GM19372 (cell line): ENCODE measurements around the gene TTLL8.

ENCODE experiments used
- ATAC-seq: cut with Tn5 transposase; IDR thresholded peaks from one replicate; pipeline ENCODE4 v1.9.1; 2021; ENCODE audit warnings: mild to moderate bottlenecking, low read depth, moderate library complexity; ENCODE audit not compliant: unreplicated experiment

The TTLL8 gene

DNA sequence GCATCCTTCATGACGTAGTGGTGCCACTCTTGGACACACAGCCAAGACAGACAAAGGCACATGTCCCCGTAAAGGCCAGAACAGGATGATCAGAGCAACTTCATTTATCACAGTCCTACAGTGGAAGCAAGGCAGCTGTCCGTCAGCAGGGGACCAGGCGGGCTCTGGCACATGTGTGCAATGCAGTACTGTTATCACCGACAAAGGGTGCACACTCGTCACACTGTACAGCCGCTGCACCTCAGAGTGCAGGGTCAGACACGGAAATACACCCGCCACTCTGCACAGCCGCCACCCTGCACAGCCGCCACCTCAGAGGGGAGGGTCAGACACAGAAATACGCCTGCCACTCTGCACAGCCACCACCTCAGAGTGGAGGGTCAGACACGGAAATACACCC lies 32.1 kb downstream of the TTLL8 start:
- no peak for ATAC-seq

DNA sequence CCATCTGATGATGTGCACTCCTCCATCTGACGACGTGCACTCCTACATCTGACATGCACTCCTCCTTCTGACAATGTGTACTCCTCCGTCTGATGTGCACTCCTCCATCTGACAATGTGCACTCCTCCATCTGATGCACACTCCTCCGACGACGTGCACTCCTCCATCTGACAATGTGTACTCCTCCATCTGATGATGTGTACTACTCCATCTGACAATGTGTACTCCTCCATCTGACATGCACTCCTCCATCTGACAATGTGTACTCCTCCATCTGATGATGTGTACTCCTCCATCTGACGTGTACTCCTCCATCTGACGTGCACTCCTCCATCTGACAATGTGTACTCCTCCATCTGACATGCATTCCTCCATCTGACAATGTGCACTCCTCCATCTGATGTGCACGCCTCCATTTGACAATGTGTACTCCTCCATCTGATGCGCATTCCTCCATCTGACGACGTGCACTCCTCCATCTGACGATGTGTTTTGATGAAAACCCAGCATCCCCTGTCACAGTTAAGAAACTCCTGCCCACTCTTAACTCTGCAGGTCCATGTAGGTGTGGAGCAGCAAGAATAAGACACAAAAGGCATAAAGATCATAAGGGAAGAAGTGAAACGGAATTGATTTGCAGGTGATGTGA lies 35.8 kb downstream of the TTLL8 start:
- no peak for ATAC-seq

DNA sequence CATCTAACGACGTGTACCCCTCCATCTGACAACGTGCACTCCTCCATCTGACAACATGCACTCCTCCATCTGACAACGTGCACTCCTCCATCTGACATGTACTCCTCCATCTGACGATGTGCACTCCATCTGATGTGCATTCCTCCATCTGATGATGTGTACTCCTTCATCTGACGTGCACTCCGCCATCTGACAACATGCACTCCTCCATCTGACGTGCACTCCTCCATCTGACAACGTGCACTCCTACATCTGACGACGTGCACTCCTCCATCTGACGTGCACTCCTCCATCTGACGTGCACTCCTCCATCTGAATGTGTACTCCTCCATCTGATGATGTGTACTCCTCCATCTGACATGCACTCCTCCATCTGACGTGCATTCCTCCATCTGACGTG lies 37.5 kb downstream of the TTLL8 start:
- ATAC-seq, result no peak

DNA sequence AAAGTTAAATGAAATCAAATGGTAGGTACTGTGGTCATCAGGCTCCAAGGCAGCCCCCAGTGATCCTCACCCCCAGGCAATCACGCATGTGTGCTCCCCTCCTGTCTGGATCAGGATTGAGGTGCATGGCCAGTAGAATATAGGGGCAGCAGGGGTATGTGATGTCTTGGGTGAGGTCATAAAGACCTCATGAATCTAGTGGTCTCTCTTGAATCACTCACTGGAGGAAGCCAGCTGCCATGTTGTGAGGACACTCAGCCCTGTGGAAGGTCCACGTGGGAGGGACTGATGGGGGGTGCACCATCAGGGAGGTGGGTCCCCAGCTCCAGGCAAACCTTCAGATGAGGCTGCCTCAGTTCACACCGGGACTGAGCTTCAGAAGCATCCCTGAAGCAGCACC lies 38.8 kb downstream of the TTLL8 start:
- no peak for ATAC-seq

DNA sequence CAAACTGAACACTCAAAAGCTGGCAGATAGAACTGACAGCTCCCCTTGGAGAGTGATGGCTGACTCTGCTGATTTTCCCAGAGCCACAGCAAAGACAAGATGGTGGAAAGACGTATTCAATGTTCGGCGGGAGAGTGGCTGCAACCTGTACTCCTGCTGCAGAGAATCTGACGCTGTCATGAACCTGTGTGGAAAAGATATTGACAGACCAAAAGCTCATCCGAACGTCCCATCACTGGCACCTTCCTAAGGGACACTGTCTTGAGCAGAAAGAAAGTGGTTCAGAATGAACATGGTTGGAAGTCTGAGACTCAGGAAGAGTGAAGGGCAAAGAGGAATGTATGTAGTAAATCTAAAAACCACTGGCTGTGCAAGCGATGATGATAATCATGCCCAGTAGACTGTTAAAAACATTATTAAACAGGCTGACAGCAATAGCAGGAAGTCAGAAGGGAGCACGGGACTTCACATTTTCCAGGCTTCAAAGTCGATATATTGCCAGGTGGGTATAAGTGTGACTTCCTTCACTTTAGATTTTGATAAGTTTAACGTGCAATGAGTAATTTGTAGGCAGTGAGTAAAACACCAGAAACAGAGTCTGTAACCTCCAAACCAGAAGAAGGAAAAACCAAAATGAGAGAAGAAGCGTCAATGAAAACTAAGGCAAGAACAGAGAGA lies 39.4 kb downstream of the TTLL8 start:
- ATAC-seq, result no peak

DNA sequence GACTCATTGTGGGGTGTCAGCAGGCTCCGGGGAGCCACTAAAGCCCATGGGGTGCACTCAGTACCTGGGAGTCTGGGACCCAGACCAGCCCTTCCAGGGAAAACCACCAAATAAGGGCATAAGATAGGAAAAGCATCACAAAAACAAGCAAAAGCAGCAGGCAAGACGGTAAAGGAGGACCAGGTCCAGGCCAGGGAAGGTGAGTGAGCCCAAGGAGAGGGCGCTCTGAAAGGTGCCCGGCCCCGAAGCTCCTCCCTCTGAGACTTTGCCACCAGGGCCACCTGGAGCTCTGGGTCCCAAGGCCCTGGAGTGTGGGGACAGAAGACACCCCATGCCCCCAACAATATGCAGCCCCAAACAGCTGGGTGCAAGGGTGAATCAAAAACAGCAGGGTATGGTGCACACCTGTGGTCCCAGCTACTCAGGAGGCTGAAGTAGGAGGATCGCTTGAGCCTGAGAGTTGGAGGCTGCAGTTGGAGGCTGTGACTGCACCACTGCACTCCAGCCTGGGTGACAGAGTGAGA lies 40.3 kb downstream of the TTLL8 start:
- no peak for ATAC-seq

DNA sequence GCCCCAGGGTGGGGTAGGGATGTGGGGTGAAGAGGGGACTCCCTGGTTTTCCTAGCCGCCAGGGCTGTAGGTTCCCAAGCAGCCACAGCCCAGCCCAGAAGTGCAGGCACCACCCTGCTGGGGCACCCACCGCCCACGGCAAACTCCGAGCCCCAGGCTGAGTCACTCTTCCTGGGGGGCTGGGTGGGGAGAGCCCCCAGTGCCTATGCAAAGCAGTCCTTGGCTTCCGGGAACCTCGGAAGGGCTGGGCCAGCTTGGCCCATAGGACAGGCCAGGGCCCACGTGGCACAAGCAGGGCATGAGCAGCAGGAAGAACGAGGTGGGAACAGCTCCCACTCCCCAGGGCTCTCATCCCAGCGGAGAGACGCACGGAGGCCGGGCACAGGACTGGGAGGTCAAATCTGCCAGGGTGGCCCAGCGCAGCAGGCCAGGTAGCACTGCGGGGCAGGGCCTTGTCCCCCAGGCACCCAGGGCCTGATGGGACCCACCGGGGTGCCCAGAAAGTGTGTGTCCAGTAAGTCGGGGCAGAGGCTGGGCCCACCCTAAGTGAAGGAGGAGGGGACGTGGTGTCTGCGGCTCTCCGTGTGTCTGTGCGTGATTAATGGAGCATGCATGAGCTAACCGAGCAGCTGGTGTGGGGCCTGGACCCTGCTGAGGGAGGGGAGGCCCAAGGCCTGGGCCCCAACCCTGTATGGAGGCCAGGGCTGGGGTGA lies 41.0 kb downstream of the TTLL8 start:
- ATAC-seq, result no peak

DNA sequence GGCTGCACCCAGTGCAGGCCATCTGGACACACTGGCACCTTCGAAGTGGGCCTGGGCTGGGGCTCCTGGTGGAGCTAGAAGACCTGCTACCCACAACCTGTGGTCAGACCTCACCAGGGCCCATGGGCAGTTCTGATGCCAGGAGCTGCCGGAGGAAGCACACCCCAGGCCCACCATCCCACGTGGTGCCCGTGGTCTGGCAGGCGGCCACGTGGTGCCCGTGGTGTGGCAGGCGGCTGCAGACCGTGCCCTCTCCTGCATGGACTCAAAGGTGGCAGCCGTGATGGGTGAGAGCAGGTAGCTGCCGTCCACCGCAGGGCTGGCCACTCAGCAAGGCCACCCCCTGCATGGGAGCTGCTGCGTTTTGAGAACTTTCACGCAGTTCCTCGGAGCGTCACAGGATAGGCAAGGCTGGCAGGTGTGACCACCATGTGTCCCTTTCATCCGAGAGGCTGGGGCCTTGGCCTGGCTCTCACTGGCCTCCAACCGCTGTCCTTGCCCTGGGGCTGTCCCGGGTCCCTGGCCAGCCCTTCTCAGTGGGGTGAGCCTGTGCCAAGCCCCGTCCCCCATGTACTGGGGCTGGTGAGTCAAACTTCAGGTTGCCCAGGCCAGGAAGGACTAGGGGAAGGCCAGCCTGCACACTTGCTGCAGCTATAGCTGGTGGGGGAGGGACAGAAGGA lies 41.6 kb downstream of the TTLL8 start:
- ATAC-seq, result no peak

DNA sequence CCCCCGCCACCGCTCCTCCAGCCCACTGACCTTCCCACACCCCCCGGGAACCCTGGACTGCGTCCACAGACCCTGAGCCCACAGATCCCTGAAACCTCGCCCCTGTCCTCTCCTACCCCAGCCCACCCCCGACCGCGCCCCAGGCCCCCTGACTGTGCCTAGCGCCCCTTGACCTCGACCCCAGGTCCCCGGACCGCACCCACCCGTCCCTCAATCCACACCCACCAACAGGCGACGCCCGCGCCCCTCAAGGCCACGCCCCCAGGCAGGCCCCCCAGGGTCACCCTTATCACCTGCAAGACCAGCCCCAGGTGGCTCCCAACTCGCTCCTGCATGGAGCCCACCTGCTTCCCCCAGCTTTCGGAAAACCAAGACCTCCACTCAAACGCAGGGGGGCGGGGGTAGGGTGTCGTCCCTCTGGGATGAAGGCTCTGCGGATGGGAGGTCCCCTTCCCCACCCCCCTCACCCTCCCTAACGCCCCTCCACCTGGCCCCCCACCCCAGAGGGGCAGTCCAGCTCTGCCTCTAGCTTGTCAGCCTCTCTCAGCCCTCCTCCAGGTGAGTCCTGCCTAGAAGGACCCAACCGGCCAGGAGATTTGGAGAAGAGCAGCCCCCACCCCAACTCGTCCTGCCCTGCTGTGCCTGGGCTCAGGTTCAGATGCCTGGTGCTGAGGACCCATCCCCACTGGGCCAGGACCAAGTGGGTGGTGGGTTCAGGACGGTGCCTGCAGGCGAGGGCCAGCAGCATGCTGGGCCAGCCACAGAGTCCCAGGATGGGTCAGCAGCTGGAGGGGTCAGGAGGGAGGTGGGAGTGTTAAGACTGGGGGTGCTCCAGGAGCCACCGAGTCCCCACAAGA lies 42.4 kb downstream of the TTLL8 start:
- ATAC-seq, result no peak

DNA sequence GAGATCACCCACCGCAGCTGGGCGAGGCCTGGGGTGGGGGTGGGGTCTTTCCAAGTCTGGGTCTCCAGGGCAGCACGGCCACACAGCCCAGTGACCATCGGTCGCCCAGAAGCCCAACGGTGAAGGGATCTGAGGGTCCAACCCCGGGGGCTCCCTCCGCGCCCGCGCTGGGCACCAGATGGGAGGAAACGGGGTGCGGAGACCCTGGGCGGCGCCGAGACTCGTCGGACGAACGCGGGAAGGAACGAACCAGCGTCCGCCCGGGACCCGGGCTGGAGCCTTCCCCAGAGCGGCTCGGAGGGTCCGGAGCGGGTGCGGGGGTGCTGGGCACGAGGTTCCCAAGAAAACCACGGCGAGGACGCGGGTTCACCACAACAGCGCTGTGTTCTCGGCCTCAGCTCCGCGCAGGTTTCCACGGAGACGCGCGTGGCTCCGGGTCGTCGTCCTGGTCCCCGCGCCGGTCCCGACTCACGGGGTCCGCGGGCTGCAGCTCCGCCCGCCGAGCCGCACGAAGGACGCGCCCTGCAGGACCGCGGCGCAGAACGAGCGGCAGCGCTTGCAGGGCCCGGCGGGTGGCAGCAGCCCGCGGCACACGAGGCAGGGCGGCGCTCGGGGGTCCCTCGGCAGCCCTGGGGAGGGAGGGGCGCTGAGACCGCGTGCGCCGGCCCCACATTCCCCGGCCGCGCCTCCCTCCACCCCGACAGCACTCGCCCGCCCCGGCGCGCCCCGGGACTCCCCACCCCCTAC lies 43.3 kb downstream of the TTLL8 start:
- ATAC-seq, result no peak

DNA sequence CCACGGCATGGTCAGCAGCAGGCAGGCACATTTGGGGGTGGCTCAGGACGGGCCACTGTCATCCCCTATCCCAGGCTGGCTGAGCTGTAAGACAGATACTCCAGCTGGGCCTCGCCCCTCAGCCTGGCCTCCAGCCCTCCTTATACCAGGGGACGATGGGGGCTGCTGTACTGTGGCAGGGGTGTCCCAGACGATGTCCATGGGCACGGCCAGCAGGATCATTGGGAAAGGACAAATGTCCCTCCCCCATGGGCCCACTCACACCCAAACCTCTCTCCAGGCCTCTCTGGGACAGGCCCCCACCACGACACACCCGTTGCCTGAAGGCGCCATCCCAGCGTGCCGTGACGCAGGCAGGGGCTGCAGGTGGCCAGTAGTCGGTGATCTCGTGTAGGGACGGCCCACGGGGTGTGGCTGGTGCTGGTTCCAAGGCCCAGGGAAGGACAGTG lies 44.0 kb downstream of the TTLL8 start:
- no peak for ATAC-seq

DNA sequence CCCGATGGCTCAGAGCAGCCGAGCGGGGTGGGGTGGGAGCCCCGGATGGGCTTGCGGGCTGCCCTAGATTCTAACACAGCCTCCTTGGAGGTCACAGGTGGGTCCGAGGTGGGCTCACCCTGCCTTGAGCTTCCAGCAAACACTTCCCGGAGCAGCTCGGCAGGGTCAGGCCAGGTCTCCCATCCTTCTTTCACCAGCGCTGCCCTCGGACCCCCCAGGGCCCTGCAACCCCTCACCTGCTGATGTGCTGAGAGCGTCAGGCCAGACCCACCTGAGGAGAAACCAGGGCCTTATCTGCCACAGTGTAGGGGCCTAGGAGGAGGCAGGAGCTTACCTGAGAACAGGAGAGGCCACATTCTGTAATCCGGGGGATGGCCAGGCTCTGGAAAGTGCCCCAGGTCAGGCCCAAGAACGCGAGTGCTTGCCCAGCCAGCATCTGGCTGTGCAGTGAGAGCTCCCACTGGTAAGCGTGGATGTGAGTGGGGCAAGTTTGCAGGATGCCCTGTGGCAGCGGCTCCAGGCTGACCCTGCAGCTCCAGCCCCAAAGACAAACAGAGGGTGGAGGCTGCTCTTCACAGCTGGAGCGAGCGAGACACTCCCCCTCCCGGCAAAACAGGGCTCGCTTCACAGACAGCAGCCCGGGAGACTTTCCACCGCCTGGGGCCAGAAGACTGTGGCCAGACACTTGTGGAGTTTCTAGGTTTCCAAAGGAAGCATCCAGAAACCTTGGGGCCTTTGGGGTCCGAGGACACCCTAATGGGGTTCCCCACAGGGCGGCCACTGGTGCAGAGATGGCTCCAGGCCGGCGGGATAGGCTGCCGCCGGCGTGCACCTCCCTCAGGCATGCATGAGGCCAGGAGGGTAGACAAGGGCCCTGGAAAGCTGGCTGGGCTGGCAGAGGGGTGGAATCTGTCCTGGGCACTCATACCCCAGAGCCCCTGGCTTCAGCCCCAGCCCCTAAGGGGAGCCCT lies 45.6 kb downstream of the TTLL8 start, which contains the start of gene IL17REL:
Gene IL17REL (minus strand): TSS at position 555 of the 971 bp plus-strand sequence. CDS start 119 bp downstream, at position 436.
- ATAC-seq, result no peak

DNA sequence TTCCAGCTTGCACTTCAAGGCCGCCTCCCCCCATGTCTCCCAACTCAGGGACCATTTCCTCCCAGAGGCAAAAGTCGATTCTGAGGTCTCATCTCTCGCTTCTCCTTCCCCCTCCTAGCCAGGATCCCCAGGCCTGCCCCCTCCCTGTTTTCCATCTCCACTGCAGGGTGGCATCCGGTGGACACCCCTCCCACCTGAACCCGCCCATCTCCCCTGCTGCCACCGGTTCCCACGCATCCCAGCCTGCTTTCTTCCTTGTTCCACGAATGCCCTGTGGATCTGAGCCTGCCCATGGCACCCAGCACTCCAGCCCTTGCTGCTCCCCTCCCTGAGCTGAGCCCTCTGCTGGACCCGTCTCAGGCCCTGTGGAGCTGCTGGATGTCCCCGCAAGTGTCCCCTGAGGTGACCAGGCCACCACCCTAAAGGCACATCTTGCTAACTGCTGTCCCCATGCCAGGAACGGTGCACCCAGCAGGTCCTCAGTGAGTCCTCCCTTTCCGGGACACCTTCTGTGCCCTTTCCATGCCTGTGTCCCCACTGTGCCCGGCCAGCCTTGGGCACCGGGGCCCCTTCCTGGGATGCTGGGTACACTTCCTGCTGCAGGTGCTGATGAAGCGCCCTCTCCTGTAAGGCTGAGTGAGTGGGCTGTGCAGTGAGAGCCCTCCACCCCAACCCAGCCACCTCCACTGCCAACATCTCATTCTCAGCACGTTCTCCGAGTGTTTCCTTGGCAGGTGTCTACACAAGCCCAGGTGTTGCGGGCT lies 46.5 kb downstream of the TTLL8 start:
- no peak for ATAC-seq

DNA sequence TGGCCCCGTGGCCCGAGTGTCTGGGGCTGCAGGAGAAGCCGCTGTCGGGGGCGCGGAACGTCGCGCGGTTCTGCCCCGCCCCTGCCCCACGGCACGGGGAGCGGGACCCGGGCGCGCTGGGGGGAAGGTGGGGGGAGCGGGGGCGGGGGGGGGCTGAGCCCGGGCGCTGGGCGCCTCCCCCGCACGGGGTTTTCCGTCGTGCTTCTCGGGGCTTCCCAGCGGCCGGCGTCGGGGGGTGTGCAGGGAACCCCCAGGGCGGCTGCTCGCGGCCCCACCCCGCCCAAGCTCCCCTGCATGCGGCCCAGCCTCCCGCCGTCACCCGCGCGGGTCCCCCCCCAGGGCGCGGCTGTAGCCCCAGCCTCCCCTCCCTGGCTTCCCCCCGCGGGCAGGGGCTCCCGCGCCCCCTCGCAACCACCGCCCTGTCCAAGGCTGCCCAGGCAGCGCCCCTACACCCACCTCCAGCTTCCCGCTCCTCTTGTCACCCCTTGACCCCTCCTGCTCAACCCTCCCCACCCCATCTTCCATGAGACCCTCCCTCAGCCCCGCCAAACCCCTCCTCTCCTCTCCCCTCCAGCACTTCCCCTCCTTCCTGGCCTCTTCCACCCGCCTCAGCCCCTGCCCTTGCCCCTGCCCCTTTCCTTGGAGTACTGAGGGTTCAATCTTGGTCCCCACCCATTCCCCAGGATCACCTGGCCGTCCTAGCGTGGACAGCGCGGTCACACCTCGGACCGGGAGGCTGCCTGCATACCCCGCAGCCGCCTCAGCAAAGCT lies 47.2 kb downstream of the TTLL8 start:
- no peak for ATAC-seq

DNA sequence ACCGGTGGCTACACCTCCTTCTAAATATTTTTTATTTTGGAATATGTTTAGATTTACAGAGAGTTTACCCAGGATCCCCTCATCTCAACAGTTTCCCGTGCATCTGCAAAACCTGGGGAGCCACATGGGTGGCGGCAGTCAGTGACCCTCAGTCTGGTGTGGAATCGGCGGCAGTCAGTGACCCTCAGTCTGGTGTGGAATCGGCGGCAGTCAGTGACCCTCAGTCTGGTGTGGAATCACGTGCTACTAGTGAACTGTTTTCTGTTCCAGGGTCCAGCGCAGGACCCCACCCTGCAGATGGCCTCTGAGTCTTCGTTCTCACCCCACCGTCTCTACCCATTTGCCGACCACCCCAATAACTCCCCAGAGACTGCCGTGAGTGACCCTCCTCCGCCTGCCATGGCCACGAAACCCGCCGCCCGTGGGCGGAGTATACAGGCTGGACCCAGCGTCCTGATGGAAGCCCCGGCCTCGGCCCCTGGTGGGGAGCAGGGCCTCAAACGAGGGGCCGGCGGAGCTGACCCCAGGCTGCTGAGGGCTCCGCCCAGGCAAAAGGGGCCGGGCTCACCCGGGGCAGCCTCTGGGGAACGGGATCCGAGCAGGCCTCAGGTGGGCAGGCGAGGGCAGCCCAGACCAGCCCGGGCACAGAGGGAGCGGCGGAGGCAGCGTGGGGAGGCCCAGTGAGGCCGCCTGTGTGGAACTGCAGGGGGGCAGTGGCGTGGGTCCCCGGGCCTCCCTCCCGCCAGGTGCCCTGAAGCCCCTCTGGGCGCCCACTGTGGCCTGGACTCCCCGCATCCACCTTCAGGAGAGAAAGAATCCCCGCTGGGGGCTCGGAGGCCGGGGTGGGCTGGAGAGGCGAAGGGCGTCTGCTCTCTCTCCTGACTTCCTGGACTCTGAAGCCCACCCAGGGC lies 48.1 kb downstream of the TTLL8 start:
- ATAC-seq, result no peak

DNA sequence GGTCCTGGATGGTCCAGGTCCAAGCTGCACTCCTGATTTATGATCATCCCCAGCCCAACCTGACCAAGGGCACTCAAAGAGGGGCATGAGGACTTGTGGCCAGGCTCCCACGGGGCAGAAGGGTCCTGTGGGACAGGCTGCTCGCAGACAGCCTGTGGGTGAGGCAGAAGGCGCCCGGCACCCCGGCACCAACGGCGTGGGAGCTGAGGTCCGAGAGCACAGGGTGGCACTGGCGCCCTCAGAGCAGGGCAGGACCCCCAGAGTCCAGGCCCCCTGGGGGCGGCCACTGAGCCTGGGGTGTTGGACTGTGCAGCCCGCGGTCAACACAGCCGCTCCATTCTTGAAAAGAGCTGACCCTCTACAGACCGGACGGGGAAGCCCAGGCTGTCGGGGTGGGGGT lies 48.8 kb downstream of the TTLL8 start:
- no peak for ATAC-seq
